NCI-H748 (cell line): ENCODE data around the gene MED25.
A peak's percentile ranks its signal among the peaks of the same experiment; 100 is the strongest.

ENCODE experiments used
- DNase-seq: peaks from one replicate; lab custom pipeline; 2025; ENCODE audit not compliant: unreplicated experiment; lab: John Stamatoyannopoulos, UW

Gene MED25

DNA sequence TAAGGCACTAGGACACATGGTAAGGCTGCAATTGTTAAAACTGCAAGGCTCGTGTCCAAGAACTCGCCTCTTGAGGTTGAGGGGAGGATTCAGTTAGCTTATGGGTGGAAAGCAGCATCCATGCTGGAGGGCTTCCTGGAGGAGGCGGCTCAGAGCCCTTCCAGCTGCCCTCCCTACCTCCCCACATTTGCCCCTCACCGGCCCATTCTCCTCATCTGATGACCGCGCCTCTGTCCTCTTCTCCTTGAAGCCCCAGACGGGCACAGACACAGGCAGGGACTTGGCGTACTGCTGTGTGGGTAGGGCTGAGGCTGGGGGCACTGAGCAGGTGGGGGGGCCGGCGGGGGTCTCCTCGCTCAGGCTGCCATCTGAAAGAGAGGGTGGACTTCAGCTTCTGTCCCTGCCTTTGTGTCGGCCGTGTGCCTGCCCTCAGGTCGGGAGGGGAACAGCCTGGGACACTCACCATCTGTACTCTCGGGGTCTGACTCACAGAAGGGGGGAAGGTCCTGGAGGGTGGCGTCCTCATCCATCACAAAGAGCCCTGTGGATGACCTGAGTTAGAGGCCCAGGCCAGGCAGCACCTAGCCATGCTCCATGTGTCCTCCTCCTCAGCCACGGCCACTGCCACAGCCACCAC, 53.4 kb downstream of the MED25 start:
- DNase-seq = no peak

- DNase-seq = no peak
Observed at GRCh38 chr19:49872245-49873128, 54.4 kb downstream of the MED25 start.

DNA sequence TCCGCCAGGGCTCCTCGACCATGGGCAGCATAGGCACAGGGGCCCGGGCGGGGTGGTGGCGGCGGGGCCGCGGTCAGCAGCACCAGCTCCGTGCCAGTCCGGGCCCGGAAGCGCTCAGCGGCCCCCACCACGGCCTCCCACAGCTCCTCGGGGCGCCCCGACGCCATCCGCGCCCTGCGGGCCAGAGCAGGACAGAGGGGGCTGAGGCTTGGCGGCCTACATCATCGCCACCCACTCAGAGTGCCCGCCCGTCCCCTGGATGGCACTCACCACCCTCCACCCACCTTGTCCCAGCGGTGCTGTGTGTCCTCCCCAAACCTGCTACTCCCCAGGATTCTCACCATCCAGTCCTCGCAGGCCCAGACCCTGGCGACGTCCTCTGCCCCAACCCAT, 55.0 kb downstream of the MED25 start:
- no peak for DNase-seq

DNA sequence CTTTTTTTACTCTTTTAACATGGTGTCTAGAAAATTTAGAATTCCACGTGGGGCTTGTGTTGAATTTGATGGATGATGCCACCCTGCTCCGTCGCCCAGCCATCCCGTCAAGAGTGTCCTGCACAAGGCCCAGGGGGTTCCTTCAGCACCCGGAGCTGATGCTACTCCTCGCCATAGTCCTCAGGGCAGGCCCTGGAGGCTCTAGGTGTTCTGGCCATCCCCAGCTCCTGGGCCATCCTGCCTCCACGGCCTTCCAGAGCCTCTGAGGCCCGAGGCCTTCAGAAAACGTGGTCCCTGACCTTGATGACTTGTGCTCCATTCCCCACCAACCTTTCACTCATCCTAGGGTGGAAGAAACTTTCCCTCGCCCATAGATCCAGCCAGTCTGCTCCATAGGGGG, 55.7 kb downstream of the MED25 start:
- DNase-seq = no peak

GRCh38 chr19:49874503-49875157, 56.5 kb downstream of the MED25 start:
- no peak for DNase-seq

DNA sequence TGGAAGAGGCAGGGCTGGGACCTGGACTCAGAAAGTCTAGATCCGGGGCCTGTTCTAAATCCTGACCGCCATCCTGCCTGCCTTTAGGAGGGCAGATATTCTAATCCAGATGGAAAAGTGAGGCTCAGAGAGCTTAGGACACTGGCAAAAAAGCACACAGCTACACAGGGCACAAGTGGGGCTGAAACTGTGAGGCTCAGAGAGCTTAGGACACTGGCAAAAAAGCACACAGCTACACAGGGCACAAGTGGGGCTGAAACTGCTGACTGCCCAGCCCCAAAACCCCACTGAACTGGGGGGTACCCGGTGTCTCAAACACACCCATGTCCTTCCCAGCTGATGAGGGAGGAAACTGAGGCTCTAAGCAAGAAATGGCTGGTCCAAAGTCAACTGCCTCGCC, 57.1 kb downstream of the MED25 start:
- DNase-seq = no peak

GRCh38 chr19:49875857-49876421, 57.9 kb downstream of the MED25 start:
- peak; percentile 73 for DNase-seq

GRCh38 chr19:49876422-49877019, 58.4 kb downstream of the MED25 start:
- peak; percentile 100 for DNase-seq

DNA sequence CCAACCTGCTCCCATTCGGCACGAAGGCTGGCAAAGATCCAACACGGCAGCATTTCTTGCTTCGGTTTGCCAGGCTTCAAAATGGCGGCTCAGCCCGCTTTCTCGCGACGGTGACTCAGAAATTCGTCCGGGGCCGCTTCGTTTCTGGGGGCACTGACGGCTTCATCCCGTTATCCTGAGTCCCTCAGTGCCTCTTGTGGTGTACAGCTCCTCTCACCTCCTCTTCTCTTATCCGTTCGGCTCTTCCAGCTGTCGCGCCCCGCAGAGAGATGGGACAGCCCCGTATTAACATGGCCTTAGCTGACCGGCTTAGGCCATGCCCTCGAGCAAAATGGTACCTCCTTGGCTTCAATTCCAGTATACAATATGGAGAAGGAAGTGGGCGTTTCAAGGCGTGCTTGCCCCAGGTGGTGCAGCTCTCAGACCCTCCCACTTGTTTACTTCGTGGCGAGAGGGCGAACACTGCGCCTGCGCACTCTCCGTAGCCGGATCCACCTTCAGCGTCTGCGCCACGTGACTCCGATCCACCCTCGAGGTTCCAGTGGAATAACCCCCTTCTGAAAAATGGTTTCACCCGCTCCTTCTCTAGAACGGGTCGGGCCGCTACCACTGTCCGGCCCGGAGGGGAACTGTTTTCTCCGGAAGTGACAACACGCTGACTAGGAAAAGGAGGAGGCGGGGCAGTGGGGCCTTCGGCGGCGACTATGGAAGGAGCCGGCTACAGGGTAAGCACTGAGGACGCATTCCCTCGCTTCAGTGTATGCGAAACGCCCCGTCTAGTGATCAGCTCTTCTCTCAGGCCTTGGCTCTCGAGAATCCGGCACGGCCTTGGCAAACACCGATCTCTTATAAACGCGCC, 59.2 kb downstream of the MED25 start, which contains the start of the genes AKT1S1 and TBC1D17:
AKT1S1 (minus strand) TSS at position 336 of the 859 bp plus-strand sequence. CDS start 4,060 bp downstream, outside the sequence.
TBC1D17 (plus strand) TSS at position 683 of the 859 bp plus-strand sequence; CDS start at position 705, 22 bp downstream.
- peak; percentile 100 for DNase-seq

- DNase-seq = peak; percentile 98
Observed at GRCh38 chr19:49877879-49878743, 60.0 kb downstream of the MED25 start.

GRCh38 chr19:49878744-49879070, 60.6 kb downstream of the MED25 start:
- no peak for DNase-seq

GRCh38 chr19:49879243-49879963, 61.3 kb downstream of the MED25 start:
- DNase-seq = no peak

- no peak for DNase-seq
Observed at GRCh38 chr19:49880162-49880869, 62.2 kb downstream of the MED25 start.

GRCh38 chr19:49881186-49881585, 63.1 kb downstream of the MED25 start:
- no peak for DNase-seq

DNA sequence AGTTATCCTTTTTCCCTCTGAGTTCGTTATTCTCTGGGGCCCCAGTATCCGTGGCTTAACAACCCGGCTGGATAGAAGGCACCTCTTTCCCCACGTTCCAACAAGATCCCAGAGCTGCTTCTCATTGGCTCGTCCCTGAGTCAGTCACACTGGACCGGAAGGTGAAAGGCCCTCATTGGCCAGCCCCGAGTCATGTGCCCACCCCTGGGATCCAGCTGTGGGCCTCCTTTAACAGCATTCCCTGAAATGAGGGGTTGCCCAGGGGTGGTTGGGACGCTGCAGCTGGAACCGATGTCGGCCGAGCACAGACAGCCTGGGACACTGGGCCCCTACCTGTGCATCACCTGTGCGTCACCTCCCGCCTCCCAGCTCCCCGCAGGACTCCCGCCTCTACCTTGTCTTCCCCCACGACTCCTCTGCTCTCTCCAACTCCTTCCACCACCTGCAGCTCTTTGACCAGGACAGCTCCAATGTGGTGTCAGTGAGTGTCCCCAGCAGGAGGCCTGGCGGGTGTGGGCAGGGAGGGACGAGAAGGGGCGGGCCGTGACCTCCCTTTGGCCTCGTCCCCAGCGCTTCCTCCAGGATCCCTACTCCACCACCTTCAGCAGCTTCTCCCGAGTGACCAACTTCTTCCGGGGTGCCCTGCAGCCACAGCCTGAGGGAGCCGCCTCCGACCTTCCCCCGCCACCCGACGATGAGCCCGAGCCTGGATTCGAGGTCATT, 63.7 kb downstream of the MED25 start:
- DNase-seq = no peak

GRCh38 chr19:49882643-49883042, 64.6 kb downstream of the MED25 start:
- DNase-seq = no peak

GRCh38 chr19:49883094-49883493, 65.0 kb downstream of the MED25 start:
- DNase-seq = no peak
